CD4-positive, alpha-beta T cell treated with Interleukin-4 for 4 hours (primary cell): ENCODE measurements around the gene EYA2.

Experiments used
- DNase-seq: peaks from one replicate; pipeline ENCODE4 v3.0.0-alpha.2; 2020

The EYA2 gene

GRCh38 chr20:47237715-47238114 is 343.1 kb downstream of the EYA2 start:
- DNase-seq: no peak
